HFFc6 (cell line): ENCODE results near the gene PTPRN2. TPM values are rescaled to one million over a fixed set of nuclear protein-coding genes. Genes with fewer than 3 reads are reported as not detected.

Source experiments
- DNase-seq: peaks from one replicate; pipeline ENCODE4 v3.0.0-alpha.2; 2018
- H3K27ac Mint-ChIP-seq: 2 replicates; pipeline ENCODE4 v1.8.0; 2020; ENCODE audit warnings: mild to moderate bottlenecking, mixed read lengths
- H3K27me3 Mint-ChIP-seq: 2 replicates; pipeline ENCODE4 v1.8.0; 2021; ENCODE audit warnings: mild to moderate bottlenecking, moderate library complexity, mixed read lengths; ENCODE audit not compliant: insufficient read depth
- H3K36me3 Mint-ChIP-seq: 2 replicates; pipeline ENCODE4 v1.8.0; 2021; ENCODE audit warnings: low read depth, mixed read lengths
- H3K4me1 Mint-ChIP-seq: 2 replicates; pipeline ENCODE4 v1.8.0; 2020; ENCODE audit warnings: low read depth, mixed read lengths
- H3K4me3 Mint-ChIP-seq: 2 replicates; pipeline ENCODE4 v1.8.0; 2020; ENCODE audit warnings: mild to moderate bottlenecking, moderate library complexity, mixed read lengths
- H3K9me3 Mint-ChIP-seq: 2 replicates; pipeline ENCODE4 v1.8.0; 2020; ENCODE audit warnings: mild to moderate bottlenecking, mixed read lengths
- CTCF ChIP-seq: fragments of 200-600 bp; sonication (generic); IDR thresholded peaks from 2 replicates; pipeline ENCODE4 v1.5.0; 2021; ENCODE audit warnings: antibody characterized with exemption, mild to moderate bottlenecking
- total RNA-seq, 6 experiments: library from RNA; stranded (reverse); fragmentation: NEBNext Ultra II Directional; extraction: Animal tissue kit (Norgen Biotek cat#: 25700); gene quantifications; 2 replicates in 1 of 6; 3 replicates in 5 of 6; pipeline ENCODE4 v1.2.3, GENCODE V29; 2021

PTPRN2 gene
- total RNA-seq, 6 experiments from 2014 or later, result 0.05 to 0.27 (median 0.23) TPM

- Mint-ChIP-seq H3K4me3 (no peak overlapping the region), H3K9me3 (peaks cover 24% of the 10 kb centered on the region), H3K4me1 (no peaks in the 10 kb centered on the region), H3K36me3 (peaks cover 5% of the 10 kb centered on the region; the same call in 1 of the 2 replicates), H3K27ac (no peak overlapping the region), H3K27me3 (peaks cover 2% of the 10 kb centered on the region)
- TF ChIP-seq CTCF, result no peak
- no peak for DNase-seq
These were observed 949.1 kb downstream of the PTPRN2 start for GRCh38 chr7:157638563-157638962.

GRCh38 chr7:157637216-157637949 is 950.2 kb downstream of the PTPRN2 start:
- peaks cover 25% of the 10 kb centered on the region for H3K9me3 Mint-ChIP-seq
- no peak for TF ChIP-seq CTCF
- H3K27me3 Mint-ChIP-seq, result peaks cover 2% of the 10 kb centered on the region
- H3K27ac Mint-ChIP-seq, result no peak overlapping the region
- peaks cover 5% of the 10 kb centered on the region; the same call in 1 of the 2 replicates for H3K36me3 Mint-ChIP-seq
- DNase-seq, result no peak
- H3K4me1 Mint-ChIP-seq, result no peaks in the 10 kb centered on the region
- H3K4me3 Mint-ChIP-seq, result no peak overlapping the region

GRCh38 chr7:157635669-157636068 is 952.0 kb downstream of the PTPRN2 start:
- H3K4me3 Mint-ChIP-seq, result no peak overlapping the region
- DNase-seq, result no peak
- H3K27me3 Mint-ChIP-seq, result peaks cover 1% of the 10 kb centered on the region
- no peak for TF ChIP-seq CTCF
- H3K9me3 Mint-ChIP-seq, result peaks cover 19% of the 10 kb centered on the region
- H3K4me1 Mint-ChIP-seq, result no peaks in the 10 kb centered on the region
- no peak overlapping the region for H3K27ac Mint-ChIP-seq
- peaks cover 5% of the 10 kb centered on the region; the same call in 1 of the 2 replicates for H3K36me3 Mint-ChIP-seq

GRCh38 chr7:157635148-157635500 is 952.5 kb downstream of the PTPRN2 start:
- no peaks in the 10 kb centered on the region; the same call in 1 of the 2 replicates for H3K27me3 Mint-ChIP-seq
- no peak overlapping the region for H3K27ac Mint-ChIP-seq
- H3K4me1 Mint-ChIP-seq, result no peaks in the 10 kb centered on the region
- DNase-seq, result no peak
- no peak overlapping the region for H3K4me3 Mint-ChIP-seq
- peaks cover 15% of the 10 kb centered on the region for H3K9me3 Mint-ChIP-seq
- H3K36me3 Mint-ChIP-seq, result peaks cover 3% of the 10 kb centered on the region; the same call in 1 of the 2 replicates
- TF ChIP-seq CTCF, result no peak

GRCh38 chr7:157634401-157635147 is 953.0 kb downstream of the PTPRN2 start:
- Mint-ChIP-seq H3K4me1 (no peaks in the 10 kb centered on the region), H3K4me3 (no peak overlapping the region)
- no peak for DNase-seq

More at GRCh38 chr7:157634401-157635147, 953.0 kb downstream of the PTPRN2 start:
- no peak overlapping the region for H3K27ac Mint-ChIP-seq
- peaks cover 11% of the 10 kb centered on the region; the same call in 1 of the 2 replicates for H3K9me3 Mint-ChIP-seq
- no peaks in the 10 kb centered on the region for H3K36me3 Mint-ChIP-seq
- H3K27me3 Mint-ChIP-seq, result no peaks in the 10 kb centered on the region; the same call in 1 of the 2 replicates
- TF ChIP-seq CTCF, result no peak
